H1 (cell line): ENCODE results near the gene RELT. TPM values are rescaled to one million over a fixed set of nuclear protein-coding genes. Genes with fewer than 3 reads are reported as not detected.

ENCODE experiments used
- CHD1 ChIP-seq: IDR thresholded peaks from 2 replicates; pipeline ENCODE4 v1.6.1; 2012; ENCODE audit warnings: low read depth, low read length, improper control_type of control experiment
- EGR1 ChIP-seq: IDR thresholded peaks from 2 replicates; pipeline ENCODE4 v1.6.1; 2011; ENCODE audit warnings: low read depth, low read length, borderline replicate concordance
- RNF2 ChIP-seq: fragments of 200-900, 300-1000 bp; sonication (generic); IDR thresholded peaks from 2 replicates; pipeline ENCODE4 v1.7.1; 2016; ENCODE audit warnings: borderline replicate concordance, low read depth, mild to moderate bottlenecking, antibody characterized with exemption, low read length; ENCODE audit not compliant: poor library complexity, severe bottlenecking; ENCODE audit errors: missing control alignments
- SP1 ChIP-seq: IDR thresholded peaks from 2 replicates; pipeline ENCODE4 v1.6.1; 2011; ENCODE audit warnings: low read depth, low read length
- TAF7 ChIP-seq: optimal IDR thresholded peaks from 2 replicates; pipeline ENCODE3; 2011; ENCODE audit warnings: low read depth, mild to moderate bottlenecking, inconsistent platforms, low read length, moderate library complexity, borderline replicate concordance
- polyA plus RNA-seq, 7 experiments: library from polyadenylated mRNA; depleted of rRNA in 3 of 7; stranded (reverse) in 5 of 7; unstranded in 2 of 7; fragments of >200 nt in 5 of 7; fragments of 200-250 nt in 2 of 7; gene quantifications; 1 replicate in 5 of 7; 2 replicates in 1 of 7; 4 replicates in 1 of 7; pipeline versions ENCODE4 v1.2.1 to v1.2.3, GENCODE V29; 2011 to 2013; ENCODE audit warnings: missing spikeins in 2 of 7, mixed read lengths in 2 of 7
- total RNA-seq: library from RNA; stranded (reverse); fragmentation: NEBNext Ultra II Directional; extraction: Animal tissue kit (Norgen Biotek cat#: 25700); gene quantifications from 2 replicates; pipeline ENCODE4 v1.2.1, GENCODE V29; 2021

RELT gene
- total and polyA plus RNA-seq, 2 of the 8 experiments (the other 6 are each of a cell fraction or from before 2014, with no cell fraction given) = 3.4 to 5.7 TPM

DNA sequence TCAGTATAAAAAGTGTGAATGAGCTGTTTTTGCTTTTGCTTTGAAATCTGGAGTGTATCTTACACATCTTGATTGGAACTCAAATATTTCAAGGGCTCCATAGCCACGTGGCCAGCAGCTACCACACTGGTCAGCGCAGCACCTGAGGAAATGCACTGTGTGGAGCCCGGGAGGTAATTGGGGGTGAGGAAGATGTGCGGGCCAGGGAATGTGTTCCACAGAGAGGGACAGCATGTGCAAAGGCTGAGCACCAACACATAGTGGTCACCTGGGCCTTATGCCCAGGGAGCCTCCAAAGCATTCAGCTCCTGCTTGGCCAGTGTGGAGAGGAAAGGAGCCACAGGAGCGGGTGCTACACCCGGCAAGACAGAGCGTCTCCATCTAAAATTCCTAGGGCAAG lies 20.8 kb downstream of the RELT start (continued):
- no peak for TF ChIP-seq SP1
- TF ChIP-seq EGR1 = no peak
- no peak for TF ChIP-seq RNF2
- no peak for TF ChIP-seq TAF7
- no peak for TF ChIP-seq CHD1
